T1000 (cell line): Measurements from ENCODE around the gene SLC17A2.
A peak's percentile ranks its signal among the peaks of the same experiment; 100 is the strongest.

ENCODE experiments used
- DNase-seq: peaks from one replicate; lab custom pipeline; 2025; ENCODE audit warnings: mixed read lengths; lab: John Stamatoyannopoulos, UW

Gene SLC17A2

DNA sequence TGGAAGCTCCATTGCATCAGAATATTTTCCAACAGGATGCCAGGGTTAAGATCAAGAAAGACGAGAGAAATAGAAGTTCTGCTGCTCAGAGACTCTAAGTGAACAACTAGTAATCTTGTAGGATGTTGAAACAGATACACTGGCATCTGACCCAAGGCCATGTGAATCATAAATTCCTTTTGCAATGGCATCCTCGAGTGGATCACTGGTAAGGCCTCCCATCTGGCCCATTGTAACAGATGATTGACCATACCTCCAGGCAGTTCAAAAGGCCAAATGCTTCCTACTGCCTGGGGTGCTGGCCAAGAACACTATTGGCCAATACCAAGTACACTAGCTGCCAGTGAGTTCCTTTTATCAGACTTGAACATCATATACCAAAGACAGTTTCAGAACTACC, 46.5 kb downstream of the SLC17A2 start:
- DNase-seq, result peak; percentile 29

DNA sequence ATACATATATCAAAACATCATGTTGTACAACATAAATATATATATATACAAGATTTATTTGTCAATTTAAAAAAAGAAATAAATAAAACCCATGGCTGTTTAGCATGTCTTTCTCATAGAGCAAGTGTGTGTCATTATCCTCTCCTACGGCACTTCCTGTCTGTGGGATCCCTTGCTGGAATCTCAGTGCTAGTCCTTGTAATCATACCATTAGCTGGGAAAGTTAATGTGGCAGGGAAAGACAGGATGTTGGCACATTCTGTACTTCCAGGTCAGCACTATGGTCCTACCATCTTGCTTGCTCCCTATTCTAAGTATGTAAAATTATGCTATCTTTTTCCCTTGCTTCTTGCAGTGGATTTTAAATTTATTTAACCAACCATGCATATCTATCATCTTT, 47.0 kb downstream of the SLC17A2 start:
- DNase-seq, result peak; percentile 9

DNA sequence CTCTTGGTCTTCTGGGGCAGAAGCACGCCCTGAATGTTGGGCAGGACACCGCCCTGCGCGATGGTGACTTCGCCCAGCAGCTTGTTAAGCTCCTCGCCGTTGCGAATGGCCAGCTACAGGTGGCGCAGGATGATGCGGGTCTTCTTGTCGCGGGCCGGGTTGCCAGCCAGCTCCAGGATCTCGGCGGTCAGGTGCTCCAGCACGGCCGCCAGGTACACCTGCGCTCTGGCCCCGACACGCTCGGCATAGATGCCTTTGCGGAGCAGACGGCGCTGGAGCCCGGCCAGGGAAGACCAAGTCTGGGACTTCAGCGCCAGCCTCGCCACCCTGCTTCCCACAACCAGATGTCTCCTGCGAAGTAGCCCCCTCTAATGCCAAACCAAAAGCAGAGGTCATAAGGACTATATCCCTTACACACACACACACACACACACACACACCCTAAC, 48.4 kb downstream of the SLC17A2 start:
- no peak for DNase-seq

DNA sequence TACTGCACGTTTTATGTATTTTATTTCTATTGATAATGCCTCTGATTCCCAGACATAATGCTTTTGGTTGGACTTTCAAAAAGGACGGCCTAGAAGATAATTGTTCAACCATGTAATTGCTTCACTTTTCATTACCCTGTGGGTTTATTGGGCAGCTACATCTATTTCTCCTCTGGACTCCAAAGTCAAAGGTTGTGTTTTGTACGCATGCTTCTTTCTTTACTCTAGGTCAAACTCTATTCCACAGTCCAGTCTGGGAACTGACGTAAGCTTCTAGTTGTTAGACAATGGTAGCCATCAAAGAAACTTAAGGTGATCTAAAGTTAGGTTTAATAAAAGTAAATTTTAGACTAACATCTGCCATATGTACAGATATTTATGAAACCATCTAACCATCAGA, 49.9 kb downstream of the SLC17A2 start:
- DNase-seq, result no peak

DNA sequence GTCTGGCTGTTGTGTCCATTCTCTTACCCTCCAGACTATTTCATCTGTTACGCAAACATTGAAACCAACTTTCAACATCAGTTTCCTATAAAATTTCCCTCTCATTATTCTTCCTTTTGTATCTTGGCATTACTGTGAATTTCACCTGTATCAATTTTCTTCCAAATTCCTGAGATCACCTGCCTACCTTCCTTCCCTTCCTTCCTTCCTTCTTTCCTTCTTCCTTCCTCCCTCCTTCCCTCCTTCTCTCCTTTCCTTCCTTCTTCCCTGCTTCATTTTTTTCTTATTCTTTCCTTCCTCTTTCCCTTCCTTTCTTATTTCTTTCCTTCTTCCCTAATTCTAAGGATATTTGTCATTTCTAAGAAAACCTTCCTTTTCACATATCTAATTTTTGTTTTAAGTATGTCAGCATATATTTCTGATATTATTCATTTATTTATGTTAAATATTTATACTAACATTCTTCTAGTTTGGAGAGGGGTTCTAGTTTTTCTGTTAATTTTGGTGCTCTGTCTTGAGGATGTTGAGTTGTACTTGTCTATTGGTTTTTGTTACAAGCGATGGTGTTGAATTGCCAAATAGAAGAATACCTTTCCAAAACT, 51.7 kb downstream of the SLC17A2 start:
- DNase-seq, result no peak

DNA sequence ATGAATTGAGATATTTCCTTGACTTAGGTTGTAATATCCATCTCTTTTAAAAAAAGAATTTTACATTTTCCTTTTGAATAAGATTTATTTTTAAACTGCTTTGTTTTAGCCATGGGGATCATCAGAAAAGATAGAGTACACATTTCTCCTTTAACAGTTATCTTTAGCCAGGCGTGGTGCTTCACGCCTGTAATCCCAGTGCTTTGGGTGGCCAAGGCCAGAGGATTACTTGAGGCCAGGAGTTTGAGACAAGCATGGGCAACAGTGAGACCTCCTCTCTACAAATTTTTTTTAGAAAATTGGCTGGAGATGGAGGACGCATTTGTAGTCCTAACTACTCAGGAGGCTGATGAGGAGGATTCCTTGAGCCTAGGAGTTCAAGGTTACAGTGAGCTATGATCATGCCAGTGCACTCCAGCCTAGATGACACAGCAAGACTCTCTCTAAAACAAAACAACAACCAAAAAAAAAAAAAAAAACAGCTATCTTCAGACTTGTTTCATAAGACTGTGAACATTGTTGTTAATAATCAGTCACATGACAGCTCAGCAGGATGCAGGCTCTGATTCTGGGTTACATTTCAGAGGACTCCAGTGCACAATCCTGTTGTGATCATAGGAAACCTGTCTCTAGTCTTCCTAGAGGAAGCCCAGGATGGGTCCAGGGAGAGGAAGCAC, 54.4 kb downstream of the SLC17A2 start:
- no peak for DNase-seq

DNA sequence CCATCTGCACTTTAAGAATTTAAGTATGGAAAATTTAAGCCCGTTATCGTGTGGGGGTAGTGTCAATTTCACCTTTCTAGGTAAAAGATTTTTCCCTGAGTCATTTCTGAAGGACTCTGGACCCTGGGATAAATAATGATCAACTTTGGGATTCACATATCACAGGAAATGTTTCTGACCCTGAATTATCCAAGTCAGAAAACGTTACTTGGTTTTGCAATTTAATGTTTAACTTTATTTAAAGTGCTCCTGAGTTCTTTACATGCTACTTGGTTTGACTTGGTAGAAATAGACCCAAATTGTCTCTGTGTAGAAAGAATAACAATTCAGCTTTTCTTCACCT, 55.0 kb downstream of the SLC17A2 start:
- no peak for DNase-seq

DNA sequence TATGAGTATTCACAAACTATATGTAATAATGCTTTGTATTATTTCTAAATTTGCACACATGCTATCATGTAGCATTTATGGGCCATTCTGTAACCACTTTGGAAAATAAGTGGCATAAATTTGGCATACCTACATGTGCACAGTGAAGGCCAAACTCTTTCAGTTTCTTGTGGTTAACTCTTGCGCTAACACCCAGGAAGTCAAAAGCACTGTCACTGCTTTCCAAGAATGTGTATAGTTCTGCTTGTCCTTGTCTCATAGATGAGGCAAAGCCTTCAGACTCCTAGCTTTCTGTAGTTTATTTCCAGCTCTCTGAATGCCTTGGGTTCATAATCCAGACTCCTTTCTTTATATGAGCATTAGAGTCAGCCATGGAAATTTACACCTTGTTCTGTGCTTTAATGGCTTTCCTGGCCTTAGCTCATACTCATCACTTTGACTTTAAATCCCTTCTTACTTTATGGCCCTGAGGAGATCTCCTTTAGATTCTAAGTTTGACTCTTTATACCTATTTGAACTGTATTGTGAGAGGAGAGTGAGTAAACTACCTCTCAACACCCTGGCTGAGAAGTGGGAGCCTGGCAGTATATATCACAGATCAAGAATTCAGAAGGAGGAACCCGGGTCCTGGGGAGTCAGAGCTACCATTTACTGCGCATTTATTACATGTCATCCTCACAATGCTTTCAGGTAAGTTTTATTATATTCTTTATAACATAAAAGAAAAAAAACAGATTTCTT, 55.5 kb downstream of the SLC17A2 start:
- DNase-seq, result no peak

DNA sequence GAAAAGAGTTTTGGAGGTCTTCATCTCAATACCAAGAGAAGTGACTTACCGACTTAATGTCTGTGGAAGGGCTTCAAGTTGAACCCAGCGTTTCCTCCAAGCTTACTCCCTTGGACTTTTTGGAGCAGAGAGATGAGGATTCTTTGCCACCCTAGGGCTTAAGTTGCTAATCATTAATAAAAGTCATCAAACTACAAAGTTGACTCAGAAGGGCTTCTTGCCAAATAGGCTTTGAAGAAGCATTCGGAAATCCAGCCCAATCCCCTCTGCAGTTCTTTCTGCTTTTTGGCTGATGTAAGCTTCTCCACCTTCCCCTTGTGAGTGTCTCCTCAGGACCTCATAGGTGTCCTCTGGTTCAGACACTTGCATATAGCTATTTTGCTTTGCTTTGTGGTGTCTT, 56.4 kb downstream of the SLC17A2 start, which contains the start of gene SLC17A3:
Gene SLC17A3 (minus strand): TSS at position 126 of the 400 bp plus-strand sequence. CDS start 5,856 bp downstream, outside the sequence.
- no peak for DNase-seq

DNA sequence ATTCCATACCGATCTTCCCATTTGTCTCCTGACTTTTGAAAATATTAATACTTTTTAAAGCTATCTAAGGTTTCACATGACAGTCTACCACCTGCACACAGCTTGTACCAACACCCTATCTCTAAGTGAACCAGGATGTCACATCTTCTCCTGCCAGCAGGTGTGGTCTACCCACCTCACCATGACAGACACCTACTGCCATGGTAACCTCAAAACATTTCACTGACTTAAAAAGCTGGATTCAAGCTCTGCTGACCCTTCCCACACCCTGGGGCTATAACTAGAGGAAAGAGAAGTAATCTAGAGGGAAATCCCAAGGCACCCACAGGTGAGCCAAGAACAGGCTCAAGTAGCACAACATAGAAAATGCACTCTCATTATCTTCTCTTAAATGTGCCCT, 57.7 kb downstream of the SLC17A2 start:
- no peak for DNase-seq

DNA sequence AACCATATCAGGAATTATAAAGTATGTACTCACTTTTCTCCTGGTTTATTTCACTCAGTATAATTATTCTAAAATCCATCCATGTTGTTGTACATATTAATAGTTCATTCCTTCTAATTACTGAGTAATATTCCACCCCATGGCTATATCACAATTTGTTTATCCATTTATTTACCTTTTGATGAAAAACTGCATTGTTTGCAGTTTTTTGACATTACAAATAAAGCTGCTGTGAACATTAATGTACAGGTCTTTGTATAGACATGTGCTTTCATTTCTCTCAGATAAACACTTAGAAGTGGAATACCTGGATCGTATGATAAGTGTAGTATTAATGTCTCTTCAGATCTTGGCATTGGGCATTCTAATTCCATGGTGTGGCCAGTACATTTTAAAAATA, 60.7 kb downstream of the SLC17A2 start:
- DNase-seq, result no peak

DNA sequence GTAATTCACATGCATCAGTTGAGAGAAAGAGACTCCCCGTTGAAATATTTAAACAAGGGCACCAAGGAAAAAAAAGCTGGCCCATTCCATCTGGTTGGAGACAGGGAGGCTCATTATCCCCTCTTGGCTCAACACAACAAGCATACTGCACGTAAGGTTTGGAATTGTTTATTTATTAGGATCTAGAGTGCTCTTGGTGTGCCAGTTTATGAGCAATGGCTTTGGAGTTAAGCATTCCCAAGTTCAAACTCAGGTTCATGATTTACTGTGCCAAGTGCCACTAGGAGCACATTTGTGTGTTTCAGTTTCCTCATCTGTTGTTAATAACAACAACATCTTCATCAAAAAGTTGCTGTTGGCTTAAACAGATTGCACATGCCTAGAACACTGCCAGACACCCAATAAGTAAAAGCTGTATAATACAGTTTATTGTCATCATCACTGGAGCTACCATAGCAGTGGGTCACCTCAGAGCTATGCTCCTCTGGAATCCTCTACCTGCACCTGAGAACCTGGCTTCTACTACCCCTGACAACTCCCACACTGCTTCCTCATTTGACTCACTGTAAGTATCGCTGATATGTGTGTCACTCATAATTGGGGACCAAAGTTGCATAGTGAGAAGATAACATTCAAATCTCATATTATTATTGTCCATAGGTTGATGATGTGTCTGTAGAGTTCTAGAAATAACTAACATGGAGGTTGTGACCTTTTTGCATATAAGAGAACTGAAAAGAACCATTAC, 61.9 kb downstream of the SLC17A2 start:
- no peak for DNase-seq

DNA sequence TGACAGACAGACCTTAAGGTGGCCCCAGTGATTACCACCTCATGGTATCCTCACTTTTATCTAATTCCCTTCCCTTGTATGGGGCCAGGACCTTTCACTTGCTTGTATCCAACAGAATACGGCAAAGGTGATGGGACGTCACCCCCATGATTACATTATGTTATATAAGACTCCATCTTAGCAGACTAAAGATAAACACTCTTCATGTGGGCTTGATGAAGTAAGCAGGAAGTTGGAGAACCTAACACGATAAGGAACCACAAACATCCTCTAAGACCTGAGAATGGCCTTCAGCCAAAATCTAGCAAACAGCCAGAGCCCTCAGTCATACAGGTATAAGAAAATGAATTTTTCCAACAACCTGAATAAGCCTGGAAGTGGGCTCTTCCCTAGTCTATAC, 64.5 kb downstream of the SLC17A2 start:
- no peak for DNase-seq

DNA sequence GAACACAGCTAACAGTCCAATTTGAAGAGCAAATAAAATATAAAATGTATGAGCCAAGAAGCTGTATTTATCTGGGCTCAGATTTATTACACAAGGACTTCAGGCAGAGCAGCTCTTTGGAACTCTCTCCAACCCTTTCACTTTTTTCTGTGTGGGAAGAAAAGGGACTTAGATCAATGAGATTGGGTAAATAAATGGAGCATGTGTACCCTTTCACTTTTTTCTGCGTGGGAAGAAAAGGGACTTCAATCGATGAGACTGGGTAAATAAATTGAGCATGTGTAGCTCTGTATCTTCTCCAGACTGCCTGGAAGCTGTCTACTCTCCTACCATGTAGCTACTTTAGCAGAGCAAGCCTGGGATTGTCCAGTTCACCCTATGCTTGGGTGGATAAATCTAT, 67.1 kb downstream of the SLC17A2 start:
- DNase-seq, result no peak
